HEK293T (cell line): ENCODE results near the gene FSD2.

Source experiments
- CTCF ChIA-PET: fragments of 350-600 bp; formaldehyde crosslinking; extraction: SDS; loops from one replicate; lab custom pipeline; 2021; ENCODE audit warnings: antibody characterized with exemption, inconsistent platforms; lab: Yijun Ruan, JAX
- POLR2A ChIA-PET: fragments of 350-600 bp; formaldehyde crosslinking; extraction: SDS; loops from one replicate; lab custom pipeline; 2020; ENCODE audit warnings: antibody characterized with exemption, inconsistent platforms; lab: Yijun Ruan, JAX
- DNase-seq: peaks from one replicate; pipeline ENCODE4 v3.0.0; 2012; ENCODE audit warnings: mixed read lengths; ENCODE audit errors: extremely low spot score
- ARNT ChIP-seq: fragments of 450-650 bp; IDR thresholded peaks from 2 replicates; pipeline ENCODE4 v1.6.1; 2017; ENCODE audit warnings: mild to moderate bottlenecking
- BHLHE40 ChIP-seq: fragments of 450-650 bp; IDR thresholded peaks from 2 replicates; pipeline ENCODE4 v1.6.1; 2016; ENCODE audit warnings: mild to moderate bottlenecking, moderate library complexity, borderline replicate concordance
- CTBP1 ChIP-seq: fragments of 450-650 bp; IDR thresholded peaks from 2 replicates; pipeline ENCODE4 v1.6.1; 2016; ENCODE audit warnings: borderline replicate concordance
- FOXA1 ChIP-seq: fragments of 450-650 bp; IDR thresholded peaks from 2 replicates; pipeline ENCODE4 v1.6.1; 2016; ENCODE audit warnings: mild to moderate bottlenecking
- FOXK2 ChIP-seq: fragments of 450-650 bp; IDR thresholded peaks from 2 replicates; pipeline ENCODE4 v1.6.1; 2016; ENCODE audit warnings: mild to moderate bottlenecking
- FOXM1 ChIP-seq: fragments of 450-650 bp; IDR thresholded peaks from 2 replicates; pipeline ENCODE4 v1.6.1; 2017; ENCODE audit warnings: mild to moderate bottlenecking, borderline replicate concordance
- HDGF ChIP-seq: fragments of 450-650 bp; IDR thresholded peaks from 2 replicates; pipeline ENCODE4 v1.6.1; 2017; ENCODE audit warnings: antibody characterized with exemption, borderline replicate concordance
- L3MBTL2 ChIP-seq: fragments of 450-650 bp; conservative IDR thresholded peaks from 2 replicates; pipeline ENCODE4 v1.6.1; 2016; ENCODE audit warnings: mild to moderate bottlenecking
- LEF1 ChIP-seq: fragments of 450-650 bp; IDR thresholded peaks from 2 replicates; pipeline ENCODE4 v1.6.1; 2017; ENCODE audit warnings: mild to moderate bottlenecking, borderline replicate concordance
- NFRKB ChIP-seq: fragments of 450-650 bp; IDR thresholded peaks from 2 replicates; pipeline ENCODE4 v1.6.1; 2016; ENCODE audit warnings: mild to moderate bottlenecking, moderate library complexity
- SP1 ChIP-seq: fragments of 450-650 bp; IDR thresholded peaks from 2 replicates; pipeline ENCODE4 v1.6.1; 2017
- SUZ12 ChIP-seq: fragments of 450-650 bp; IDR thresholded peaks from 2 replicates; pipeline ENCODE4 v1.6.1; 2016; ENCODE audit warnings: mild to moderate bottlenecking
- TARDBP ChIP-seq: fragments of 450-650 bp; IDR thresholded peaks from 2 replicates; pipeline ENCODE4 v1.6.1; 2016
- TF ChIP-seq, protein P1 (sequence below): fragments of 450-650 bp; IDR thresholded peaks from 2 replicates; pipeline ENCODE4 v1.6.1; 2016

Gene FSD2

DNA sequence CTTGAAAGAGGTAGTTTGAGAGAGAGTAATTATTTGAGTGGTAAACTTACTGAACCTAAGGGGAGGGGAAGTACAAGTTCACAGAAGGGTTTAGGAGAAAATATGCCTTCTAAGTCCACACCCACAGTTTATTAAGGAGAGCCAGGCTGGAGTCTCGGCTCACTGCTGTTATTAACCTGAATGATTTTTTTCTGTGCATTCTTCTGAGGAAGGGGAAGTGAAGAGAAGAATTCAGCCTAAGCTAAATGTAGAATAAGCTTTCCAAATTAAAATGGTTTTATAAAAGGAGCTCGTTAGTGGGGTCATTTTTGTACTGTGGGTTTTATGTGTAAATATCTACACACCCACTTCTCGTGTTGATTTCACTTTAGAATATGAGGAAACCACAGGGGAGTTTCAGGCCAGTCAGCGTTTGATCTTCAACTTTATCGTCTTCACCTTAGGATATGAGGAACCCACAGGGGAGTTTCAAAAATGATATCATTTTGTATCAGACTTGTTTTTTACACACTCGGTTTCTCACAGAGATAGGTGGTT, 5.1 kb upstream of the FSD2 start:
- ChIA-PET POLR2A (interaction anchor here (0.6 to 4.4 kb wide), 6 partner anchors 61 to 275 kb away, joined by 3 to 30 read pairs (median 8); partner anchors contain the start of gene RPS17), CTCF (no interaction called here)
- TF ChIP-seq SP1 (no peak), L3MBTL2 (no peak), FOXM1 (no peak)
- no peak for DNase-seq

DNA sequence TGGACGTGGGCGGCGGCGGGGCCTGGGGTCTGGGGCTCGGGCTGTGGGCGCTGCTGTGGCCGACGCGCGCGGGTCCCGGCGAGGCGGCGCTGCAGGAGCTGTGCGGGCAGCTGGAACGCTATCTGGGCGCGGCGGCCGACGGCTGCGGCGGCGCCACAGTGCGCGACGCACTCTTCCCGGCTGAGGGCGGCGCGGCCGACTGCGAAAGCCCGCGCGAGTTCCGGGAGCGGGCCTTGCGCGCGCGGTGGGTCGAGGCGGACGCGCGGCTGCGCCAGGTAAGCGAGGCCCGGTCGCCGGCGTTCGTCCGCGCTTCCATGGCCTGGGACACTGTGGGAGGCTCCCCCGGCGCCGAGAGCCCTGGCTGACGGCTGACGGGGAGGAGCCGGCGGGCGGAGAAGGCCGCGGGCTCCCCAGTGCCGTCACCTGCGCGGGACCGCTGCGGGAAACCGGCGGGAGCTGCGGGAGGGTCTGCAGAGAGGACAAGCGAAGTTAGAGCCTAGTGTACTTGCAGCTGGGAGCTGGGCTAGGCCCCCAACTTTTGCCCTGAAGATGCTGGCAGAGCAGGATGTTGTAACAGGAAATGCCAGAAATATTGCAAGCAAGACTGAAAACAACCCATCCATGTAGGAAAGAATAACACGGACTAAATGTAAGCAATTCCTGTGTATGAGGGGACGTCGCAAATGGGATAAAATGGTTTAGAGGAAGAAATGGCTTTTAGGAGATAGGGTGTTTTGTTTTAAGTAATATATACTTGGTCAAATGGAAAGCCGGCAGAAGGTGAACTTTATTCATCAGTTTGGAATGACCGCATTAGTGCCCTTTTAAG, 4.4 kb upstream of the FSD2 start:
- ChIA-PET CTCF (no interaction called here), POLR2A (interaction anchor here (0.6 to 4.4 kb wide), 5 partner anchors 60 to 274 kb away, joined by 3 to 30 read pairs (median 5); partner anchors contain the start of gene RPS17)
- peak; percentile 32 for DNase-seq
- TF ChIP-seq L3MBTL2 (no peak), FOXM1 (no peak), FOXK2 (no peak), NFRKB (no peak), SUZ12 (no peak), ARNT (no peak), SP1 (no peak), BHLHE40 (no peak), TARDBP (no peak), LEF1 (no peak; the same call in 1 of the 2 replicates), FOXA1 (no peak)
- TF ChIP-seq, protein P1, sequence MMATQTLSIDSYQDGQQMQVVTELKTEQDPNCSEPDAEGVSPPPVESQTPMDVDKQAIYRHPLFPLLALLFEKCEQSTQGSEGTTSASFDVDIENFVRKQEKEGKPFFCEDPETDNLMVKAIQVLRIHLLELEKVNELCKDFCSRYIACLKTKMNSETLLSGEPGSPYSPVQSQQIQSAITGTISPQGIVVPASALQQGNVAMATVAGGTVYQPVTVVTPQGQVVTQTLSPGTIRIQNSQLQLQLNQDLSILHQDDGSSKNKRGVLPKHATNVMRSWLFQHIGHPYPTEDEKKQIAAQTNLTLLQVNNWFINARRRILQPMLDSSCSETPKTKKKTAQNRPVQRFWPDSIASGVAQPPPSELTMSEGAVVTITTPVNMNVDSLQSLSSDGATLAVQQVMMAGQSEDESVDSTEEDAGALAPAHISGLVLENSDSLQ, result no peak

DNA sequence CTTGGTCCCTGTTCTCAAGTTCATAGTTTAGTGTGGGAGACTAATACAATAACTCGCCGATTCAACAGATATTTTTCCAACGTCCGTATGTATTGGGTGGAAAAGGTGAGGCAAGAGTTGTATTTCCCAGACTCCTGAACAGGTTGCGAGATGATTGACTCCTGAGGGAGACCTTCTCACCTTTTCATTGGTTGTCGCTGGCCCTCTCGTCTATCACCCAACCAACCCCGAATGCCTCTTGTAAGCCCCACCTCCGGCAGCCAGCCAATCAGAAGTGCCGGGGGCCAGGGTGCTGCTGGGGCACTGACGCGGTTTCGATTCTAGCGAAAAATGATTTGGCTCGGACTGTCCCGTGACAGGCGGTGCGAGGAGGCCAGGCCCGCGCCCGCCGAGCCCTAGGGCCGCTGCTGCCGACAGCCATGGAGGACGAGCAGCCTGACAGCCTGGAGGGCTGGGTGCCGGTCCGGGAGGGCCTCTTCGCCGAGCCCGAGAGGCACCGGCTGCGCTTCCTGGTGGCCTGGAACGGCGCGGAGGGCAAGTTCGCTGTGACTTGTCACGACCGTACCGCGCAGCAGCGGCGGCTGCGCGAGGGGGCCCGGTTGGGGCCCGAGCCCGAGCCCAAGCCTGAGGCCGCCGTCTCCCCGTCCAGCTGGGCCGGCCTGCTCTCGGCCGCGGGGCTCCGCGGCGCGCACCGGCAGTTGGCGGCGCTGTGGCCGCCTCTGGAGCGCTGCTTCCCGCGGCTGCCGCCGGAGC, 3.6 kb upstream of the FSD2 start, which contains the start of gene WHAMM:
WHAMM (plus strand) TSS at position 321 of the 753 bp plus-strand sequence; CDS start at position 420, 99 bp downstream.
- CTCF ChIA-PET, result interaction anchor here (0.6 to 1.3 kb wide), 2 partner anchors 40 to 279 kb away, joined by 3 read pairs; no protein-coding TSS in a partner anchor
- POLR2A ChIA-PET, result interaction anchor here (1.1 to 4.4 kb wide), 8 partner anchors 49 to 269 kb away, joined by 3 to 43 read pairs (median 6); partner anchors contain the start of genes C15orf40 and RPS17
- TF ChIP-seq SUZ12, result no peak
- TF ChIP-seq HDGF, result no peak
- no peak for TF ChIP-seq BHLHE40
- TF ChIP-seq NFRKB, result no peak
- TF ChIP-seq LEF1, result no peak
- TF ChIP-seq FOXK2, result no peak
- TF ChIP-seq CTBP1, result no peak
- TF ChIP-seq L3MBTL2, result peak; percentile 54
- TF ChIP-seq, protein P1, result peak; percentile 99
- no peak for TF ChIP-seq TARDBP
- TF ChIP-seq SP1, result no peak

DNA sequence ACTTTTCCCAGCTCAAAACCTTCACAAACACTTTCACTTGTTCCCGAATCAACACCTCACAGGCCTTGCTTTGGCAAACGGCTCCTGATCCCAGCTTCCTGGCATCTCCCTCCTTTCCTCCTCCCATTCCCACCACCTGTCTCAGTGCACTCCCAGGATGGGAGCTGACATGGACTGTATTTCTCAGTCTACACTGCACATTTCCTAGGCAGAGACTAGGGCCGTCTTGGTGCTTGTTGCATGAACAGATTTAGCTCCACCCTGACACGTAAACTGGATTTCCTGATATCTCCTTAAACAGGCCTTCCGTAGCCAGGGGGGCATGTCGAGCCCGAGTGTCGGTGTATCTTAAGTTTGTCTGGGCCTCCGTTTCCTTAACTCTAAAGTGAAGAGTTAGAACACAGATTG, 2.8 kb upstream of the FSD2 start:
- ChIA-PET POLR2A (interaction anchor here (0.7 to 4.4 kb wide), 8 partner anchors 49 to 268 kb away, joined by 3 to 43 read pairs (median 4); partner anchors contain the start of genes C15orf40 and RPS17), CTCF (interaction anchor here (0.6 to 1.3 kb wide), 2 partner anchors 41 to 278 kb away, joined by 3 read pairs; no protein-coding TSS in a partner anchor)
- TF ChIP-seq BHLHE40, result no peak
- DNase-seq, result no peak

More for the DNA sequence above, 3.6 kb upstream of the FSD2 start, which contains the start of gene WHAMM:
- peak; percentile 98 for DNase-seq

DNA sequence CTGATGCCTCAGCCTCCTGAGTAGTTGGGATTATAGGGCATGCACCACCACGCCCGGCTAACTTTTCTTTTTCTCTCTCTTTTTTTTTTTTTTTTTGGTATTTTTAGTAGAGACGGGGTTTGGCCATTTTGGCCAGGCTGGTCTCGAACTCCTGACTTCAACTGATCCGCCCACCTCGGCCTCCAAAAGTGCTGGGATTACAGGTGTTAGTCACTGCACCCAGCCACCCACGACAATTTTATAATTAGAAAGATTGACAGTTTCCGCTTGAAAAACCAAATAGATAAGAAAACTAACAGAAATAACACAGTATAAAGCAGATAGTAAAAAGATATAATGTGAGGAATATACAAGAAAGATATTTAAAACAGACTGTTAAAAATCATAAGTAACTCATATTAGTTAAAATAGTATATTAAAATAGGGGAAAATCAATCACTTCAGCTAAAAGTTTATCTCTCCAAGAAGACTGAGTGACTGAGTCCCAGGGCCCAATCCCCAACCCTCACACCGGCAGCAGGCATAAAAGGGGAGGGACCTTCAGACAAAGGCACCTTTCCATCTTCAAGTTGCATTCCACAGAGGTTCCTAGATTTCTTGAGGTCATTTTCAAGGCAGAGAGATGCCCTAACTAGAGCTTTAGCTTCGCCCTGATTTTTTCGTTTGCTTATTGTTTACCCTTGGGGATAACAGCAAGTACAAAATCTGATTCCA, 2.2 kb upstream of the FSD2 start:
- no peak for TF ChIP-seq LEF1
- no peak for TF ChIP-seq FOXK2
- TF ChIP-seq, protein P1, result peak; percentile 27; the same call in 1 of the 2 replicates
- no peak for TF ChIP-seq SUZ12
- TF ChIP-seq FOXM1, result no peak
- POLR2A ChIA-PET, result interaction anchor here (0.5 to 4.4 kb wide), 9 partner anchors 48 to 1913 kb away, joined by 3 to 43 read pairs (median 4); partner anchors contain the start of genes C15orf40 and RPS17
- no peak for DNase-seq
- CTCF ChIA-PET, result interaction anchor here (1.3 kb wide), 1 partner anchor 41 kb away, joined by 3 read pairs; no protein-coding TSS in a partner anchor
